ENCODE results near the gene NXN. TPM values are rescaled to one million over a fixed set of nuclear protein-coding genes. Genes with fewer than 3 reads are reported as not detected.
"Not testable (repeated sequence)": the region's sequence is repeated elsewhere in the genome, so short reads cannot be mapped to it uniquely, and the experiment has no call there.

NXN gene
- total RNA-seq, 1 donor from 2014 or later: 53.1 TPM

DNA sequence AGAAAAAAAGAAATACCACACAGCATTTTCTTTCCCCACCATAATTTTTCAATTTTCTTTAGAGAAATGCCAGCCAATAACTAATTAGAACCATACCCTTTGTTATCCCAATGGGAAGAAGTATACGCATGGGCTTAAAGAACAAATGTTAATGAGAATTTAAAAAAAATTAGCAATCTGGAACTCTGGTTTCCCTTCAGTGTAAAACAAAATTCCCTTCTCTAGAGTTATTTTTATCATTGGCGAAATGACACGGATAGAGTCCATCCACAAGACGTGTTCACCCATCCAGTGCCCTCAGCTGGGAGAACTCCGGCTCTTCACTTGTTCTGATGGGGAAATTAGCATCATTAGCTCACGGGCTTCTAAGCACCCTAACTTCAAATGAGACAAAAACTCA lies 3.3 kb downstream of the NXN start:
- H3K27me3 Mint-ChIP-seq: peaks cover 7% of the 10 kb centered on the region
- H3K9me3 Mint-ChIP-seq (ENCODE audit: low read depth): no peaks in the 10 kb centered on the region
- H3K27ac Mint-ChIP-seq: no peak overlapping the region
- peaks cover 17% of the 10 kb centered on the region for H3K4me1 Mint-ChIP-seq (ENCODE audit: low read depth)
- TF ChIP-seq, protein P1, sequence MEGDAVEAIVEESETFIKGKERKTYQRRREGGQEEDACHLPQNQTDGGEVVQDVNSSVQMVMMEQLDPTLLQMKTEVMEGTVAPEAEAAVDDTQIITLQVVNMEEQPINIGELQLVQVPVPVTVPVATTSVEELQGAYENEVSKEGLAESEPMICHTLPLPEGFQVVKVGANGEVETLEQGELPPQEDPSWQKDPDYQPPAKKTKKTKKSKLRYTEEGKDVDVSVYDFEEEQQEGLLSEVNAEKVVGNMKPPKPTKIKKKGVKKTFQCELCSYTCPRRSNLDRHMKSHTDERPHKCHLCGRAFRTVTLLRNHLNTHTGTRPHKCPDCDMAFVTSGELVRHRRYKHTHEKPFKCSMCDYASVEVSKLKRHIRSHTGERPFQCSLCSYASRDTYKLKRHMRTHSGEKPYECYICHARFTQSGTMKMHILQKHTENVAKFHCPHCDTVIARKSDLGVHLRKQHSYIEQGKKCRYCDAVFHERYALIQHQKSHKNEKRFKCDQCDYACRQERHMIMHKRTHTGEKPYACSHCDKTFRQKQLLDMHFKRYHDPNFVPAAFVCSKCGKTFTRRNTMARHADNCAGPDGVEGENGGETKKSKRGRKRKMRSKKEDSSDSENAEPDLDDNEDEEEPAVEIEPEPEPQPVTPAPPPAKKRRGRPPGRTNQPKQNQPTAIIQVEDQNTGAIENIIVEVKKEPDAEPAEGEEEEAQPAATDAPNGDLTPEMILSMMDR (IDR thresholded peaks at IDR 0.05; ENCODE audit: unreplicated experiment): no peak
- no peak for DNase-seq (ENCODE audit: low spot score, unreplicated experiment)
- H3K36me3 Mint-ChIP-seq (ENCODE audit: insufficient read depth): peaks cover 2% of the 10 kb centered on the region
- no peak overlapping the region for H3K4me3 Mint-ChIP-seq (ENCODE audit: low read depth)

DNA sequence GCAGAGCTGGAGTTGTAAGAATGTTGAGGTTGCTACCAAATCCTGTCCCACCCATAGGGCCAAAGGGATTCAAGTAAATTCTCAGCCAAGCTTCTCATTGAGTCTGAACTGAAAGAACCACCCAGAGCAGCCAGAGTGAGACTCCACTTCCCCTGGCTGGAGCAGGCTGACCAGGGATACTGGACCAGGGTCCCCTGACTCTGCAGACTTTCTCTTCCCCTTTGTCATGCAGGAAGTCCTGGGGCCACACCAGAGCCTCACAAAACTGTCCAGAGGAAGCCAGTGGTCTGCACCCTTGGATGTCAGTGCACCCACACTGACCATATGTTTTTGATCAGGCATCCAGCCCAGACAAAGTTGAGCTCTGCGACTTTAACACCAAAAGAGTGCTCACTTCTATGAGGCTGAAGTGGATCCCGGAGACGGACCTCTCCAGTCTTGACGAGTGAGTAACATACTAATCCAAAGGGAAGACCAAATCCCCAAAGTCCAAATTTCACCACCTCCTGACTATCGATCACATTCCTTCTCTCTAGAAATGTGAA lies 4.1 kb downstream of the NXN start:
- H3K27me3 Mint-ChIP-seq: peaks cover 7% of the 10 kb centered on the region
- no peaks in the 10 kb centered on the region for H3K9me3 Mint-ChIP-seq (ENCODE audit: low read depth)
- H3K27ac Mint-ChIP-seq: peak overlapping the region; percentile 45
- TF ChIP-seq, protein P1 (IDR thresholded peaks at IDR 0.05; ENCODE audit: unreplicated experiment): no peak
- no peak overlapping the region for H3K4me3 Mint-ChIP-seq (ENCODE audit: low read depth)
- H3K4me1 Mint-ChIP-seq (ENCODE audit: low read depth): peaks cover 16% of the 10 kb centered on the region
- H3K36me3 Mint-ChIP-seq (ENCODE audit: insufficient read depth): peaks cover 2% of the 10 kb centered on the region
- no peak for DNase-seq (ENCODE audit: low spot score, unreplicated experiment)

DNA sequence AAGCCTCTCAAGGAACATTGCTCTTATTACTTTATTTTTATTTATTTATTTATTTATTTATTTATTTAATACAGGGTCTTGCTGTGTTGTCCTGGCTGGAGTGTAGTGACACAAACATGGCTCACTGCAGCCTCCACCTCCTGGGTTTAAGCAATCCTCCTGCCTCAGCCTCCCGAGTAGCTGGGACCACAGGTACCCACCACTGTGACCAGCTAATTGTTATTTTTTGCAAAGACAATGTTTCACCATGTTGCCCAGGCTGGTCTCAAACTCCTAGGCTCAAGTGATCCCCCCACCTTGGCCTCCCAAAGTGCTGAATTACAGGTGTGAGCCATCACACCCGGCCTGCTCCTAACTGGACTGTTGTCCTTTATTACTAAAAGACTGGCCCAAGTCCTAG lies 4.8 kb downstream of the NXN start:
- not testable (repeated sequence) for H3K27me3 Mint-ChIP-seq; H3K4me3 Mint-ChIP-seq (ENCODE audit: low read depth); DNase-seq (ENCODE audit: low spot score, unreplicated experiment); H3K9me3 Mint-ChIP-seq (ENCODE audit: low read depth); H3K36me3 Mint-ChIP-seq (ENCODE audit: insufficient read depth)
- Mint-ChIP-seq H3K27ac (peak overlapping the region; percentile 20), H3K4me1 (ENCODE audit: low read depth) (peaks cover 23% of the 10 kb centered on the region)

DNA sequence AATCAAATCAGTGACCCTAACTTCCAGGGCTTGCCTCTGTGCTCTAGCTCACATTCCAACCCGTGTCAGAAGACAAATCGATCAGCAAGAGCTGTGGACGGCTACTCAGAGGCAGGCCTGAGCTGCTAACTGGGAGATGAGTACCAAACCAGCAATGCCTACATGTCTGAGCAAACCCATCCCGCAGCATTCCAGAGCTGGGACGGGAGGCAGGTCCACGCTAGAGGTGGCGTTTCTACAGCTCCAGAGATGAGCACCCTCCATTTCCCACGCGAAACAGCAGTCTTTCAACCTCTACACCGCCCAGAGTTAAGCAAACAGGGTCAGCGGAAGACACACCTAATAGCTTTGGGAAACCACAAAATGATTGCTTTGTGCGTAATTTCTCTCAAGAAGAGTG lies 6.5 kb downstream of the NXN start:
- H3K4me1 Mint-ChIP-seq (ENCODE audit: low read depth): peaks cover 31% of the 10 kb centered on the region
- no peaks in the 10 kb centered on the region for H3K9me3 Mint-ChIP-seq (ENCODE audit: low read depth)
- TF ChIP-seq, protein P1 (IDR thresholded peaks at IDR 0.05; ENCODE audit: unreplicated experiment): no peak
- no peak overlapping the region for H3K4me3 Mint-ChIP-seq (ENCODE audit: low read depth)
- H3K36me3 Mint-ChIP-seq (ENCODE audit: insufficient read depth): peaks cover 2% of the 10 kb centered on the region
- DNase-seq (ENCODE audit: low spot score, unreplicated experiment): no peak
- H3K27me3 Mint-ChIP-seq: peaks cover 7% of the 10 kb centered on the region
- peak overlapping the region; percentile 98 for H3K27ac Mint-ChIP-seq

GRCh38 chr17:971861-972260 lies 7.7 kb downstream of the NXN start:
- H3K9me3 Mint-ChIP-seq (ENCODE audit: low read depth); H3K4me3 Mint-ChIP-seq (ENCODE audit: low read depth); H3K36me3 Mint-ChIP-seq (ENCODE audit: insufficient read depth); H3K27ac Mint-ChIP-seq; H3K27me3 Mint-ChIP-seq; DNase-seq (ENCODE audit: low spot score, unreplicated experiment): not testable (repeated sequence)
- H3K4me1 Mint-ChIP-seq (ENCODE audit: low read depth): peaks cover 29% of the 10 kb centered on the region

DNA sequence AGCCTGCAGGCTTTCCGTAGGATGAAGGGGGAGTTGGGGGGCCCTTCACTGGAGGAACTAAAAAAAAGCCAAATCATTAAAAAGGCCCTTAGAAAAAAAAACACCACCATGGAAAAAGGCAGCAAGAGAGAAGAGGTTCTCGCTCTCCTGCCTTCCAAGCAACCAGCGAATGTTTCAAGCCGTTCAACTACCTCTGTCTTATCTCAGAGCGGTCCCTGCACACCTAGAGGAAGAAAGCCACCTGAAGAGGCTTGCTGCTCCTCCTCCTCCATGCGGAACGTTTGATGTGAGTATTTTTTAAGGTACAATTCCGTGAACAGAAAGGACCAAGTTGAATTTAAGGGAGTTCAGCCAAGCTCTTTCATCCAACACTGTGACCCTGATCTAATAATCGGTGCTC lies 9.2 kb downstream of the NXN start:
- H3K4me1 Mint-ChIP-seq (ENCODE audit: low read depth): peaks cover 33% of the 10 kb centered on the region
- TF ChIP-seq, protein P1 (IDR thresholded peaks at IDR 0.05; ENCODE audit: unreplicated experiment): no peak
- H3K27ac Mint-ChIP-seq: peak overlapping the region; percentile 86
- H3K4me3 Mint-ChIP-seq (ENCODE audit: low read depth): no peak overlapping the region
- peaks cover 2% of the 10 kb centered on the region for H3K36me3 Mint-ChIP-seq (ENCODE audit: insufficient read depth)
- no peak for DNase-seq (ENCODE audit: low spot score, unreplicated experiment)
- no peaks in the 10 kb centered on the region for H3K9me3 Mint-ChIP-seq (ENCODE audit: low read depth)
- H3K27me3 Mint-ChIP-seq: no peaks in the 10 kb centered on the region

All from progenitor cell of endocrine pancreas (in vitro differentiated cells).